Loucy (cell line): Measurements from ENCODE around the gene TRPV4.

Experiments
- H2AFZ ChIP-seq: fragments of 200-600 bp; sonication (generic); 2 replicates; pipeline ENCODE4 v1.6.0; 2016; ENCODE audit warnings: antibody characterized with exemption, mild to moderate bottlenecking, low read length, moderate library complexity
- H3F3A ChIP-seq: fragments of 200-600 bp; 2 replicates; pipeline ENCODE4 v1.6.0; 2016; ENCODE audit warnings: antibody characterized with exemption, low read depth, mild to moderate bottlenecking
- H3K27me3 ChIP-seq: fragments of 200-600 bp; sonication (generic); 2 replicates; pipeline ENCODE4 v1.6.1; 2014; ENCODE audit warnings: low read length, mild to moderate bottlenecking; ENCODE audit not compliant: insufficient read depth, poor library complexity, severe bottlenecking
- H3K36me3 ChIP-seq: fragments of 200-600 bp; sonication (generic); 2 replicates; pipeline ENCODE4 v1.6.1; 2016; ENCODE audit warnings: low read length; ENCODE audit not compliant: insufficient read depth
- H3K4me1 ChIP-seq: fragments of 200-600 bp; sonication (generic); 2 replicates; pipeline ENCODE4 v1.5.1; 2014; ENCODE audit warnings: low read length, mild to moderate bottlenecking; ENCODE audit not compliant: insufficient read depth, poor library complexity, severe bottlenecking
- H3K4me2 ChIP-seq: fragments of 200-600 bp; sonication (generic); 2 replicates; pipeline ENCODE4 v1.6.0; 2014; ENCODE audit warnings: antibody characterized with exemption, low read length, low read depth, mild to moderate bottlenecking; ENCODE audit not compliant: poor library complexity, severe bottlenecking
- H3K4me3 ChIP-seq: fragments of 200-600 bp; sonication (generic); 2 replicates; pipeline ENCODE4 v1.5.1; 2014; ENCODE audit warnings: low read length, mild to moderate bottlenecking, mixed read lengths; ENCODE audit not compliant: poor library complexity, severe bottlenecking
- H3K79me2 ChIP-seq: fragments of 200-600 bp; sonication (generic); 2 replicates; pipeline ENCODE4 v1.6.1; 2014; ENCODE audit warnings: low read length; ENCODE audit not compliant: insufficient read depth
- H3K9ac ChIP-seq: fragments of 200-600 bp; sonication (generic); 2 replicates; pipeline ENCODE4 v1.6.0; 2014; ENCODE audit warnings: mild to moderate bottlenecking, low read depth, low read length, moderate library complexity; ENCODE audit not compliant: poor library complexity, severe bottlenecking
- H3K9me2 ChIP-seq: fragments of 200-600 bp; sonication (generic); replicated peaks from 2 replicates; pipeline ENCODE4 v1.6.1; 2016; ENCODE audit warnings: low read depth, low read length, mixed read lengths
- H3K9me3 ChIP-seq: fragments of 200-600 bp; sonication (generic); 2 replicates; pipeline ENCODE4 v1.6.1; 2014; ENCODE audit warnings: mild to moderate bottlenecking, antibody characterized with exemption, low read length, low read depth; ENCODE audit not compliant: insufficient read depth
- H4K20me1 ChIP-seq: fragments of 200-600 bp; sonication (generic); 2 replicates; pipeline ENCODE4 v1.6.0; 2014; ENCODE audit warnings: antibody characterized with exemption, low read length, mild to moderate bottlenecking; ENCODE audit not compliant: insufficient read depth, poor library complexity, severe bottlenecking
- CTCF ChIP-seq: fragments of 200-600 bp; sonication (generic); conservative IDR thresholded peaks from 2 replicates; pipeline ENCODE4 v1.5.1; 2014; ENCODE audit warnings: mild to moderate bottlenecking, antibody characterized with exemption, low read length
- EZH2phosphoT487 ChIP-seq: fragments of 200-600 bp; IDR thresholded peaks from 2 replicates; pipeline ENCODE4 v1.6.1; 2018; ENCODE audit warnings: antibody characterized with exemption, mild to moderate bottlenecking, moderate library complexity, borderline replicate concordance

TRPV4 gene

GRCh38 chr12:109767991-109768900 is 65.0 kb downstream of the TRPV4 start:
- Histone ChIP-seq H3K36me3 (no peaks in the 10 kb centered on the region), H3K4me3 (no peak overlapping the region), H3K4me1 (no peaks in the 10 kb centered on the region), H3K9ac (no peak overlapping the region), H3K79me2 (no peaks in the 10 kb centered on the region), H2AFZ (no peak overlapping the region), H4K20me1 (no peaks in the 10 kb centered on the region), H3K9me2 (no peaks in the 10 kb centered on the region), H3K4me2 (no peak overlapping the region), H3K9me3 (no peaks in the 10 kb centered on the region), H3K27me3 (no peaks in the 10 kb centered on the region), H3F3A (no peaks in the 10 kb centered on the region)
- TF ChIP-seq CTCF (no peak), EZH2phosphoT487 (no peak)

DNA sequence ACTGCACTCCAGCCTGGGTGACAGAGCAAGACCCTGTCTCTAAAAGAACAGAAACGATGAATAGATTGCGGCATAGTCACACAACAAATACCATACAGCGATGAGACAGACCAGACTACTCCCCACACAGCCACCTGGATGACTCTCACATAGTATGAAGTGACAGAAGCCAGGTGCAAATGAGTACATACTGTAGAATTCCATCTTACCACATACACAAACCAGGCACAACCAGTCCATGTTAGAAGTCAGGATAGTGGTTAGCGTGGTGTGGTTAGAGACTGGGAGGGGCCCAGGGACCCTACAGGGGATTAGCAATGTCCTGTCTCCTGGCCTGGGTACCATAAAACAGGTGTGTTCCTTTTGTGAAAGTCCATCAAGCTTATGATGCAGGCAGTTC is 65.7 kb downstream of the TRPV4 start:
- Histone ChIP-seq H3K27me3 (no peaks in the 10 kb centered on the region), H3K9ac (no peak overlapping the region), H3K36me3 (no peaks in the 10 kb centered on the region)

DNA sequence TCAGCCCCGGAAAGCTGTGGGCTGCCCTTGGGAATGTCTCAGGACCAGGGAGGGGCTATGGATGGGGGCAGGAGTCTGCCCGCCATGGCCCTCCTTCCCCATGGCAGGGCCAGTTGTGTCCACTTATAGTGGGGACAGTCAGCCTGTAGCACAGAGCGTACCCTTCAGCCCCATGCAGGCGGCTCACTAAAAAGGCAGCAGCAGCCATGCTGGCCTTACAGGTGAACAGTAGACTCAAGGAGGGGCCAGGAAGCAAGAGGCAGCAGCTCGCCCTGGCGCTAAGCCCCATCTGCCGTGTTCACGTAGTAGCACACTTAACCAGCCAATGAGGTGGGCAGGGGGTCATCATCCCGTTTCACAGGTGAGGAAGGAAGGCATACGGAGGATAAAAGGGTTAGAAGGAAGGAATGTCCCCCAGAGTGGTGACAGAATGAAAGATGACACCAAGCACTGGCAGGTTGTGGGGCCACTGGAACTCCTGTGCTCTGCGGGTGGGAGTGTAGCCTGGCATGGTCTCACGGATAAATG is 66.9 kb downstream of the TRPV4 start:
- Histone ChIP-seq H3K4me3 (no peak overlapping the region), H3K79me2 (no peaks in the 10 kb centered on the region), H3K9me3 (no peaks in the 10 kb centered on the region), H3K4me1 (no peaks in the 10 kb centered on the region), H3K36me3 (no peaks in the 10 kb centered on the region), H2AFZ (no peak overlapping the region), H3K27me3 (no peaks in the 10 kb centered on the region), H3K4me2 (no peak overlapping the region), H3K9me2 (no peaks in the 10 kb centered on the region), H3K9ac (no peak overlapping the region), H4K20me1 (no peaks in the 10 kb centered on the region), H3F3A (no peaks in the 10 kb centered on the region)
- TF ChIP-seq EZH2phosphoT487 (no peak), CTCF (no peak)

More for the DNA sequence above, 65.7 kb downstream of the TRPV4 start:
- Histone ChIP-seq H4K20me1 (no peaks in the 10 kb centered on the region), H2AFZ (no peak overlapping the region), H3K4me1 (no peaks in the 10 kb centered on the region), H3K4me2 (no peak overlapping the region), H3K79me2 (no peaks in the 10 kb centered on the region), H3K9me2 (no peaks in the 10 kb centered on the region), H3F3A (no peaks in the 10 kb centered on the region), H3K9me3 (no peaks in the 10 kb centered on the region), H3K4me3 (no peak overlapping the region)
- no peak for TF ChIP-seq CTCF
- no peak for TF ChIP-seq EZH2phosphoT487
